ENCODE results near the gene PRDM5. TPM values are rescaled to one million over a fixed set of nuclear protein-coding genes. Genes with fewer than 3 reads are reported as not detected.
A peak's percentile ranks its signal among the peaks of the same experiment; 100 is the strongest.

The PRDM5 gene
- total RNA-seq, 4 donors from 2014 or later: 17.7 to 49.9 (median 44.6) TPM

DNA sequence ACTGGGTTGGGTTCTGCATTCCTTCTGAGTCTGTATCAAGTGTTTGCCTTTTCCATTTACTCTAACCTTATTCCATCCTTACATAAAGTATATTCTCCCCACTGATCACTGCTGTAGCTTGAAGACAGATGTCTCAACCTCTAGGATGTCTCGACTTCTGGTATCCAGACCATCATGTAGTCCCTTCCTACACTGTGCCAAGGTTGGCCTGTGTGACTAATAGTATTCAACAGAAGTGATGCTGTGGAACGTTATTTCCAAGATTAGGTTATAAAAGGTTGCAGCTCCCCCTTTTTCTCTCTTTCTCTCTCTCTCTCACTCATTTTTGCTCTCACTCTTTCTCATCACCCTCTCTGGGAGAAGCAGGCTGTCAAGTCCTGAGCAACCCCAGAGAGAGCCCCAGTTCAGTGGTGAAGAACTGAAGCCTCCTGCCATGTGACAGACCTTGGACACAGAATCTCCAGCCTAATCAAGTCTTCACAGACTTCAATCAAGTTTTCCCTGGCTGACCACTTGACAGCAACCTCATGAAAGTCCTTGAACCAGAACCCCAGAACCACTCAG lies 75.4 kb downstream of the PRDM5 start:
- Histone ChIP-seq H3K27ac (no peak overlapping the region), H3K9me3 (no peaks in the 10 kb centered on the region), H3K27me3 (no peaks in the 10 kb centered on the region), H3K4me1 (peaks cover 3 to 7% of the 10 kb centered on the region in 2 donors), H3K4me3 (replicated peaks in 1 of 3) (no peak overlapping the region), H3K36me3 (no peaks in the 10 kb centered on the region)
- no peak for DNase-seq
- no peak for TF ChIP-seq POLR2A (IDR thresholded peaks at IDR 0.05)
- TF ChIP-seq, protein P1, sequence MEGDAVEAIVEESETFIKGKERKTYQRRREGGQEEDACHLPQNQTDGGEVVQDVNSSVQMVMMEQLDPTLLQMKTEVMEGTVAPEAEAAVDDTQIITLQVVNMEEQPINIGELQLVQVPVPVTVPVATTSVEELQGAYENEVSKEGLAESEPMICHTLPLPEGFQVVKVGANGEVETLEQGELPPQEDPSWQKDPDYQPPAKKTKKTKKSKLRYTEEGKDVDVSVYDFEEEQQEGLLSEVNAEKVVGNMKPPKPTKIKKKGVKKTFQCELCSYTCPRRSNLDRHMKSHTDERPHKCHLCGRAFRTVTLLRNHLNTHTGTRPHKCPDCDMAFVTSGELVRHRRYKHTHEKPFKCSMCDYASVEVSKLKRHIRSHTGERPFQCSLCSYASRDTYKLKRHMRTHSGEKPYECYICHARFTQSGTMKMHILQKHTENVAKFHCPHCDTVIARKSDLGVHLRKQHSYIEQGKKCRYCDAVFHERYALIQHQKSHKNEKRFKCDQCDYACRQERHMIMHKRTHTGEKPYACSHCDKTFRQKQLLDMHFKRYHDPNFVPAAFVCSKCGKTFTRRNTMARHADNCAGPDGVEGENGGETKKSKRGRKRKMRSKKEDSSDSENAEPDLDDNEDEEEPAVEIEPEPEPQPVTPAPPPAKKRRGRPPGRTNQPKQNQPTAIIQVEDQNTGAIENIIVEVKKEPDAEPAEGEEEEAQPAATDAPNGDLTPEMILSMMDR (IDR thresholded peaks at IDR 0.05): no peak
- WGBS, 2 donors: 85 to 89% methylated on average over 2 of the region's 2 CpGs
- intact Hi-C loops (cut with DNase I): no loop called here

DNA sequence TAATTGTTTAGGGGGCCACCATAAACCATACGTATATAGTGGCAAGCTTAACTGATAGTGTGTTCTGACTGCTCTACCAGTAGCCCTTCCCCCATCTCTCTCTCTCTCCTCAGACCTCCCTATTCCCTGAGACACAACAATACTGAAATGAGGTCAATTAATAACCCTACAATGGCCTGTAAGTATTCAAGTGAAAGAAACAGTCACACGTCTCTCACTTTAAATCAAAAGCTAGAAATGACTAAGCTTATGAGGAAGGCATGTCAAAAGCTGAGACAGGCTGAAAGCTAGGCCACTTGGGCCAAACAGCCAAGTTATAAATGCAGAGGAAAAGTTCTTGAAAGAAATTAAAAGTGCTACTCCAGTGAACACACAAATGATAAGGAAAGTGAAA lies 78.0 kb downstream of the PRDM5 start:
- no peak for DNase-seq
- Histone ChIP-seq H3K27ac (no peak overlapping the region), H3K9me3 (no peaks in the 10 kb centered on the region), H3K4me1 (peaks cover 6 to 8% of the 10 kb centered on the region in 2 donors), H3K36me3 (no peaks in the 10 kb centered on the region), H3K4me3 (replicated peaks in 1 of 3) (no peak overlapping the region), H3K27me3 (no peaks in the 10 kb centered on the region)
- TF ChIP-seq, protein P1 (IDR thresholded peaks at IDR 0.05): no peak
- no peak for TF ChIP-seq POLR2A (IDR thresholded peaks at IDR 0.05)
- intact Hi-C loops (cut with DNase I): no loop called here
- WGBS, 2 donors: 85 to 92% methylated on average over 2 of the region's 2 CpGs

DNA sequence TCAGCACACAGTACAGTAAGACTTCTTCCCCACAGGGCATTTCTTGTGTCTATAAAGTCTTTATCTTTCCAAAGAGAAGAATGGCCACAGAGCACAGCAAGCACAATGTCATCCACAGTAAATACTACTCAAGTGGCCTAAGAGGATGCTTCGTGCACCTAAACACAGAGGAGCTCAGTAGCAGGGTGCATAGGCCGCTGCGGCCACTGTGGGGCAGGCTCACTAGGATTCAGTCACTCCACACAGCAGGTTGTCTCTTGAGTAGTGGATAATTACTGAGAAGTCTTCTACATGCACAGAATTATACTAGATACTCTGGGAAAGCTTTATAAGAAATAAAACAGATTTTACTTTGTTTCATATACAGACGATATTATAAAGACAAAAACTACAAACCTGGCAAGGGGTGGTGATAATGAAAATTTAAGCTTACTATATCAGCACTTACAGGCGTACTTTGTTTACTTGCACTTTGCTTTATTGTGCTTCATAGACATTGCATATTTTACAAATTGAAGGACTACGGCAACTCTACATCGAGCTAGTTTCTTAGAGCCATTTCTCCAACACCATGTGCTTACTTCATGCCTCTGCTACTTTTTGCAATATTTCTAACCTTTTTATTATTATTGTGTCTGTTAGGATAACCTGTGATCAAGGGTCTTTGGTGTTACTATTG lies 78.5 kb downstream of the PRDM5 start:
- H3K4me1 ChIP-seq: peaks cover 6 to 9% of the 10 kb centered on the region in 2 donors
- WGBS, 2 donors: 86 to 95% methylated on average over 7 of the region's 7 CpGs
- peak in 1 of 2 donors; percentile 7 for DNase-seq
- H3K36me3 ChIP-seq: no peaks in the 10 kb centered on the region
- H3K9me3 ChIP-seq: no peaks in the 10 kb centered on the region
- no peaks in the 10 kb centered on the region for H3K27me3 ChIP-seq
- intact Hi-C loops (cut with DNase I): no loop called here
- TF ChIP-seq, protein P1 (IDR thresholded peaks at IDR 0.05): peak in 1 of 6 experiments; percentile 27
- TF ChIP-seq POLR2A (IDR thresholded peaks at IDR 0.05): no peak
- H3K4me3 ChIP-seq (replicated peaks in 1 of 3): no peak overlapping the region
- H3K27ac ChIP-seq: no peak overlapping the region

DNA sequence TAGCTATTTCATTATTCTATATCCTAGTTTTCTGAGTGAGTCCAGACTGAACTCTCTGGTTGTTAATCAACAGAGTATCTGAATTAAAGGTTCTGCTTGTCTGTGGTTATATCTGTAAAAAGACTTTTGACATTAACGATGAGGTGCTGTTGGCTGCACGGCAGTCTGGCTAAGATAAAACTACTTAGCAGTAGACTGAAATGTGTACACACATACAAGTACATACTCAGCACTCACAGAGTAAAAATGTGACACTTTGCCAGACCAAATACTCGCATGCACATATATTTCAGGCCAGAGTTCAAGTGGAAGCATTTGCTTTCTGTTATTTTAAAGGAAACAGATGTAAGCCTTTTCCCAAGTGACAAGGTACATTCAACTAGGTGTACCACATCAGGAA lies 80.5 kb downstream of the PRDM5 start:
- Histone ChIP-seq H3K36me3 (no peaks in the 10 kb centered on the region), H3K4me1 (peaks cover 6 to 15% of the 10 kb centered on the region in 2 donors), H3K9me3 (no peaks in the 10 kb centered on the region), H3K27ac (no peak overlapping the region), H3K27me3 (no peaks in the 10 kb centered on the region), H3K4me3 (replicated peaks in 1 of 3) (no peak overlapping the region)
- no peak for TF ChIP-seq POLR2A (IDR thresholded peaks at IDR 0.05)
- TF ChIP-seq, protein P1 (IDR thresholded peaks at IDR 0.05): no peak
- DNase-seq: no peak
- intact Hi-C loops (cut with DNase I): no loop called here
- WGBS, 2 donors: 25 to 26% methylated on average over 3 of the region's 3 CpGs

DNA sequence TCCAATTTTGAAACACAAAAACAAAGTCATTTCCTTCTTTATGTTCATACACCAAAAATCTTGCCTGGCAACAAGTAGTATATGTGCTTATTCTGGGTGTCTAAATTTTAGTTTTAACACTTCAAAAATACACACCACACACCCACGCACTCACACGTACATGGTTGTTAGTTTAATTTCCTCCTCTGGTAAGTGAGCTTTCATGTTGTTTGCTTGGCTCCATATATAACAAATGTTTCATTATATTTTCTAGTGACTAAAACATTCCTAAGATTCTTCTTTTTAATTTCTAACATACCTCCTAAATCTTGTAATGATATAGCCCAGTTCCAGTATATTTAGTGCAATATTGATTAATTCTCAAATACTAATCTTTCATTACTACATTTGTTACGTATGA lies 80.9 kb downstream of the PRDM5 start:
- intact Hi-C loops (cut with DNase I): no loop called here
- DNase-seq: no peak
- Histone ChIP-seq H3K9me3 (no peaks in the 10 kb centered on the region), H3K36me3 (no peaks in the 10 kb centered on the region), H3K27me3 (no peaks in the 10 kb centered on the region), H3K4me1 (peaks cover 6 to 15% of the 10 kb centered on the region in 2 donors), H3K27ac (no peak overlapping the region), H3K4me3 (replicated peaks in 1 of 3) (no peak overlapping the region)
- no peak for TF ChIP-seq POLR2A (IDR thresholded peaks at IDR 0.05)
- TF ChIP-seq, protein P1 (IDR thresholded peaks at IDR 0.05): no peak
- WGBS, 2 donors: 91% methylated on average over 3 of the region's 3 CpGs

Measured in thyroid gland (tissue), 4 donors.